B cell (primary cell): ENCODE data around the gene SFXN3. TPM values are rescaled to one million over a fixed set of nuclear protein-coding genes. Genes with fewer than 3 reads are reported as not detected.

Experiments used
- ATAC-seq: fragments of 200-7000 bp; cut with Tn5 transposase; one replicate; pipeline ENCODE4 v1.10.0; 2021; ENCODE audit warnings: low read depth, mild to moderate bottlenecking, moderate number of reproducible peaks, moderate library complexity
- CTCF ChIA-PET: fragments of 350-600 bp; sonication (Branson Sonifier 250); formaldehyde crosslinking; loops from one replicate; lab custom pipeline; 2021; ENCODE audit warnings: antibody characterized with exemption, inconsistent platforms; lab: Charles Lee
- POLR2A ChIA-PET: fragments of 350-600 bp; sonication (Branson Sonifier 250); formaldehyde crosslinking; loops from one replicate; lab custom pipeline; 2021; ENCODE audit warnings: antibody characterized with exemption; lab: Charles Lee
- DNase-seq: peaks from one replicate; pipeline ENCODE4 v3.0.0; 2013
- H2AFZ ChIP-seq: 2 replicates; pipeline ENCODE4 v1.6.1; 2012; ENCODE audit warnings: mild to moderate bottlenecking, low read depth, low read length; ENCODE audit not compliant: insufficient read depth, poor library complexity, severe bottlenecking
- H3K27ac ChIP-seq, 2 donors: 1 replicate in 1 of 2; 2 replicates in 1 of 2; pipeline ENCODE4 v1.5.1; 2012 to 2013; ENCODE audit warnings: low read length in 2 of 2, mild to moderate bottlenecking in 2 of 2, moderate library complexity in 1 of 2
- H3K27me3 ChIP-seq, 4 experiments: fragments of 200-600 bp in 1 of 4; sonication (generic) in 1 of 4; replicated peaks in 1 of 4; 1 replicate in 2 of 4; 2 replicates in 2 of 4; pipeline versions ENCODE4 v1.6.1 to v1.7.0; 2013 to 2016; ENCODE audit warnings: low read length in 3 of 4, mild to moderate bottlenecking in 2 of 4, mixed read lengths in 1 of 4, moderate library complexity in 1 of 4; ENCODE audit not compliant: insufficient read depth in 4 of 4, control insufficient read depth in 3 of 4; ENCODE audit errors: control extremely low read depth in 1 of 4
- H3K36me3 ChIP-seq, 2 experiments: replicated peaks in 1 of 2; 1 replicate in 1 of 2; 2 replicates in 1 of 2; pipeline versions ENCODE4 v1.6.1 to v1.7.1; 2013; ENCODE audit warnings: low read length in 1 of 2; ENCODE audit not compliant: insufficient read depth in 2 of 2, control insufficient read depth in 1 of 2; ENCODE audit errors: control extremely low read depth in 1 of 2, extremely low read depth in 1 of 2
- H3K4me1 ChIP-seq, 2 donors: fragments of 200-600 bp in 1 of 2; sonication (generic) in 1 of 2; 1 replicate in 1 of 2; 2 replicates in 1 of 2; pipeline versions ENCODE4 v1.5.1 to v1.6.1; 2013 to 2017; ENCODE audit warnings: low read length in 2 of 2; ENCODE audit not compliant: control insufficient read depth in 2 of 2, insufficient read depth in 2 of 2
- H3K4me2 ChIP-seq: replicated peaks from 2 replicates; pipeline ENCODE3; 2012; ENCODE audit warnings: mild to moderate bottlenecking, low read depth, low read length; ENCODE audit not compliant: poor library complexity, severe bottlenecking
- H3K4me3 ChIP-seq, 5 experiments: fragments of 200-600 bp in 1 of 5; sonication (generic) in 1 of 5; 1 replicate in 3 of 5; 2 replicates in 2 of 5; pipeline versions ENCODE4 v1.5.1 to v1.7.0; 2011 to 2016; ENCODE audit warnings: low read length in 4 of 5, mild to moderate bottlenecking in 4 of 5, low read depth in 2 of 5, control low read depth in 1 of 5, moderate library complexity in 1 of 5; ENCODE audit not compliant: insufficient read depth in 1 of 5; ENCODE audit errors: control extremely low read depth in 1 of 5, extremely low read depth in 1 of 5
- H3K79me2 ChIP-seq: fragments of 200-600 bp; sonication (generic); one replicate; pipeline ENCODE4 v1.6.0; 2016; ENCODE audit warnings: low read length; ENCODE audit not compliant: control insufficient read depth, insufficient read depth
- H3K9ac ChIP-seq: fragments of 200-600 bp; sonication (generic); 2 replicates; pipeline ENCODE4 v1.6.1; 2017; ENCODE audit warnings: mild to moderate bottlenecking, low read length, moderate library complexity
- H3K9me3 ChIP-seq, 3 donors: one replicate each; pipeline versions ENCODE4 v1.6.1 to v1.7.1; 2013; ENCODE audit warnings: low read length in 2 of 3; ENCODE audit not compliant: control insufficient read depth in 2 of 3, insufficient read depth in 1 of 3; ENCODE audit errors: control extremely low read depth in 1 of 3
- H4K20me1 ChIP-seq: 2 replicates; pipeline ENCODE4 v1.6.0; 2012; ENCODE audit warnings: mild to moderate bottlenecking, low read length; ENCODE audit not compliant: insufficient read depth, control insufficient read depth, poor library complexity, severe bottlenecking
- H3K27ac Mint-ChIP-seq: one replicate; pipeline ENCODE4 v1.8.0; 2021; ENCODE audit warnings: mixed read lengths
- H3K27me3 Mint-ChIP-seq: one replicate; pipeline ENCODE4 v1.8.0; 2021; ENCODE audit warnings: mixed read lengths
- H3K4me1 Mint-ChIP-seq: one replicate; pipeline ENCODE4 v1.8.0; 2021; ENCODE audit warnings: mixed read lengths
- H3K4me3 Mint-ChIP-seq: one replicate; pipeline ENCODE4 v1.8.0; 2021; ENCODE audit warnings: mixed read lengths
- H3K9me3 Mint-ChIP-seq: one replicate; pipeline ENCODE4 v1.8.0; 2022; ENCODE audit warnings: mixed read lengths; ENCODE audit not compliant: insufficient read depth
- CTCF ChIP-seq: fragments of 200-600 bp; IDR thresholded peaks from one replicate; pipeline ENCODE4 v1.8.0; 2022; ENCODE audit warnings: antibody characterized with exemption, mild to moderate bottlenecking
- EZH2 ChIP-seq: IDR thresholded peaks from 2 replicates; pipeline ENCODE4 v1.6.1; 2012; ENCODE audit warnings: borderline replicate concordance, low read depth, mild to moderate bottlenecking, moderate library complexity, low read length; ENCODE audit not compliant: insufficient read depth, poor library complexity, severe bottlenecking
- WGBS: methylation state at CpG from one replicate; pipeline ENCODE4 v1.1.5; 2013; ENCODE audit warnings: missing lambda C conversion rate; ENCODE audit not compliant: insufficient coverage; 5-methylcytosine and 5-hydroxymethylcytosine counted together
- intact Hi-C: fragments of 100-400 bp; cut with micrococcal nuclease; formaldehyde crosslinking; loops from one replicate; pipeline ENCODE4 v1.10.0; 2022
- polyA plus RNA-seq: library from polyadenylated mRNA; depleted of rRNA; stranded (reverse); fragments of >200 nt; gene quantifications from 2 replicates; pipeline ENCODE4 v1.2.3, GENCODE V29; 2012
- total RNA-seq, 2 donors: library from RNA; stranded (reverse); fragments of 120-200 nt in 1 of 2; gene quantifications; 1 replicate in 1 of 2; 2 replicates in 1 of 2; pipeline versions ENCODE4 v1.2.3 to v1.2.4, GENCODE V29; 2013 to 2022

The SFXN3 gene
- total and polyA plus RNA-seq, 2 donors (not counting 1 experiment from before 2014, with no cell fraction given) = 44.2 to 51.7 TPM

- 100% methylated on average over 2 of the region's 5 CpGs for WGBS
- no peaks in the 10 kb centered on the region for H3K9me3 Mint-ChIP-seq
- H3K27me3 Mint-ChIP-seq = peaks cover 5% of the 10 kb centered on the region
- Histone ChIP-seq H3K27ac (no peak overlapping the region), H3K4me2 (no peak overlapping the region), H4K20me1 (no peaks in the 10 kb centered on the region), H3K4me1 (peaks cover 8 to 15% of the 10 kb centered on the region in 2 donors), H3K9me3 (no peaks in the 10 kb centered on the region), H2AFZ (no peak overlapping the region), H3K4me3 (no peak overlapping the region), H3K27me3 (peaks cover 0 to 17% (median 6%) of the 10 kb centered on the region in 4 experiments), H3K36me3 (no peaks in the 10 kb centered on the region), H3K9ac (no peak overlapping the region), H3K79me2 (peaks cover 6% of the 10 kb centered on the region)
- H3K27ac Mint-ChIP-seq = no peak overlapping the region
- DNase-seq (no peak), ATAC-seq (no peak)
- H3K4me3 Mint-ChIP-seq = no peak overlapping the region
- no peak for TF ChIP-seq CTCF
- CTCF ChIA-PET = interaction anchor here (1.4 to 12.0 kb wide), 4 partner anchors 8 to 86 kb away, joined by 8 to 227 read pairs (median 79); partner anchors contain the start of gene KAZALD1
- POLR2A ChIA-PET = no interaction called here
- intact Hi-C loops = no loop called here
- H3K4me1 Mint-ChIP-seq = peaks cover 11% of the 10 kb centered on the region
Measured at GRCh38 chr10:101054876-101055275, 23.8 kb downstream of the SFXN3 start.

- Histone ChIP-seq H3K27ac (no peak overlapping the region), H3K79me2 (peaks cover 6% of the 10 kb centered on the region), H3K4me2 (no peak overlapping the region), H3K27me3 (peaks cover 0 to 12% (median 4%) of the 10 kb centered on the region in 4 experiments), H3K4me3 (no peak overlapping the region), H3K4me1 (peaks cover 3 to 15% of the 10 kb centered on the region in 2 donors), H3K36me3 (no peaks in the 10 kb centered on the region), H2AFZ (no peak overlapping the region), H4K20me1 (no peaks in the 10 kb centered on the region), H3K9me3 (no peaks in the 10 kb centered on the region), H3K9ac (no peak overlapping the region)
- intact Hi-C loops = no loop called here
- DNase-seq (no peak), ATAC-seq (no peak)
- no peak overlapping the region for H3K4me3 Mint-ChIP-seq
- no peaks in the 10 kb centered on the region for H3K9me3 Mint-ChIP-seq
- POLR2A ChIA-PET = no interaction called here
- H3K27ac Mint-ChIP-seq = no peak overlapping the region
- H3K4me1 Mint-ChIP-seq = peaks cover 9% of the 10 kb centered on the region
- H3K27me3 Mint-ChIP-seq = peaks cover 5% of the 10 kb centered on the region
- 100% methylated on average over 2 of the region's 4 CpGs for WGBS
- TF ChIP-seq EZH2 = no peak
- TF ChIP-seq CTCF = no peak
- CTCF ChIA-PET = interaction anchor here (1.4 to 12.0 kb wide), 4 partner anchors 9 to 86 kb away, joined by 8 to 227 read pairs (median 79); partner anchors contain the start of gene KAZALD1
Measured at GRCh38 chr10:101055411-101055810, 24.4 kb downstream of the SFXN3 start.
